Mucosa of descending colon (tissue), 3 donors: ENCODE results near the gene NUDCD2. TPM values are rescaled to one million over a fixed set of nuclear protein-coding genes. Genes with fewer than 3 reads are reported as not detected.
A peak's percentile ranks its signal among the peaks of the same experiment; 100 is the strongest.
"Not testable (repeated sequence)": the region's sequence is repeated elsewhere in the genome, so short reads cannot be mapped to it uniquely, and the experiment has no call there.

Experiments used
- ATAC-seq: fragments of 200-7000 bp; cut with Tn5 transposase; one replicate; pipeline ENCODE4 v1.9.1; 2020; ENCODE audit warnings: mild to moderate bottlenecking, moderate library complexity
- DNase-seq, 3 donors: peaks; one replicate each; pipeline ENCODE4 v3.0.0-alpha.2; 2020
- H3K36me3 ChIP-seq: fragments of 200-600 bp; one replicate; pipeline ENCODE4 v1.8.0; 2021; ENCODE audit warnings: low read depth, mild to moderate bottlenecking
- H3K4me1 ChIP-seq: fragments of 200-600 bp; one replicate; pipeline ENCODE4 v1.8.0; 2021; ENCODE audit warnings: low read depth, mild to moderate bottlenecking
- H3K4me3 ChIP-seq: fragments of 200-600 bp; one replicate; pipeline ENCODE4 v1.8.0; 2021; ENCODE audit warnings: mild to moderate bottlenecking
- H3K9me3 ChIP-seq: fragments of 200-600 bp; one replicate; pipeline ENCODE4 v1.8.0; 2021; ENCODE audit warnings: mild to moderate bottlenecking
- CTCF ChIP-seq: fragments of 200-600 bp; IDR thresholded peaks from one replicate; pipeline ENCODE4 v1.8.0; 2022; ENCODE audit warnings: antibody characterized with exemption, mild to moderate bottlenecking
- intact Hi-C, 2 donors: fragments of 100-400 bp; cut with DNase I in 1 of 2; cut with micrococcal nuclease in 1 of 2; formaldehyde crosslinking; loops; one replicate each; pipeline versions ENCODE4 v1.11.0 to v1.11.1; 2022; cut with DNase I, micrococcal nuclease
- total RNA-seq, 3 donors: library from RNA; stranded (reverse); fragmentation: NEBNext Ultra II Directional in 2 of 3; extraction: Animal tissue kit (Norgen Biotek cat#: 25700) in 2 of 3; gene quantifications; one replicate each; pipeline versions ENCODE4 v1.2.1 to v1.2.4, GENCODE V29; 2021 to 2023
- donor health status: DM: no; HTN: no; CAD: no; lungs with moderate emphysema.
- donor health status: DM: no; HTN: no; CAD: no.
- donor health status: DM: no; HTN: yes; CAD: no.

NUDCD2 gene
- total RNA-seq, 3 donors from 2014 or later, result 17.5 to 24.1 (median 21.7) TPM

GRCh38 chr5:163436515-163436914 is 23.4 kb downstream of the NUDCD2 start:
- no peak for DNase-seq
- Histone ChIP-seq H3K36me3 (no peaks in the 10 kb centered on the region), H3K4me1 (peaks cover 46% of the 10 kb centered on the region), H3K9me3 (no peaks in the 10 kb centered on the region), H3K4me3 (no peak overlapping the region)
- TF ChIP-seq CTCF, result no peak
- intact Hi-C loops, result no loop called here
- ATAC-seq, result no peak

GRCh38 chr5:163434401-163434866 is 25.5 kb downstream of the NUDCD2 start:
- intact Hi-C loops, result no loop called here
- peak in 1 of 3 donors; percentile 59 for DNase-seq
- peak; percentile 62 for ATAC-seq
- Histone ChIP-seq H3K9me3 (no peaks in the 10 kb centered on the region), H3K4me1 (peaks cover 27% of the 10 kb centered on the region), H3K4me3 (no peak overlapping the region), H3K36me3 (no peaks in the 10 kb centered on the region)
- no peak for TF ChIP-seq CTCF

GRCh38 chr5:163433271-163433670 is 26.6 kb downstream of the NUDCD2 start:
- no peaks in the 10 kb centered on the region for H3K36me3 ChIP-seq
- no peak overlapping the region for H3K4me3 ChIP-seq
- H3K4me1 ChIP-seq, result peaks cover 16% of the 10 kb centered on the region
- DNase-seq, result peak in 2 of 3 donors; percentile 38 to 61
- intact Hi-C loops, result no loop called here
- H3K9me3 ChIP-seq, result no peaks in the 10 kb centered on the region
- TF ChIP-seq CTCF, result no peak
- ATAC-seq, result peak; percentile 49

GRCh38 chr5:163432544-163432943 is 27.4 kb downstream of the NUDCD2 start:
- H3K4me1 ChIP-seq, result peaks cover 15% of the 10 kb centered on the region
- no peaks in the 10 kb centered on the region for H3K9me3 ChIP-seq
- ATAC-seq (no peak), DNase-seq (no peak)
- H3K36me3 ChIP-seq, result no peaks in the 10 kb centered on the region
- no peak for TF ChIP-seq CTCF
- intact Hi-C loops, result no loop called here
- no peak overlapping the region for H3K4me3 ChIP-seq

- H3K4me1 ChIP-seq, ATAC-seq, DNase-seq: not testable (repeated sequence)
Observed at GRCh38 chr5:163426128-163426527, 33.8 kb downstream of the NUDCD2 start.

GRCh38 chr5:163424836-163425235 is 35.1 kb downstream of the NUDCD2 start:
- Histone ChIP-seq H3K36me3 (no peaks in the 10 kb centered on the region), H3K9me3 (no peaks in the 10 kb centered on the region), H3K4me1 (no peaks in the 10 kb centered on the region), H3K4me3 (no peak overlapping the region)
- no peak for ATAC-seq
- no peak for TF ChIP-seq CTCF
- no peak for DNase-seq
- intact Hi-C loops, result no loop called here

More at GRCh38 chr5:163426128-163426527, 33.8 kb downstream of the NUDCD2 start:
- intact Hi-C loops, H3K4me3 ChIP-seq, H3K9me3 ChIP-seq, H3K36me3 ChIP-seq: not testable (repeated sequence)

GRCh38 chr5:163415673-163416072 is 44.2 kb downstream of the NUDCD2 start:
- intact Hi-C loops, ATAC-seq, H3K4me1 ChIP-seq, H3K4me3 ChIP-seq, DNase-seq, H3K36me3 ChIP-seq, H3K9me3 ChIP-seq: not testable (repeated sequence)
